Activated T-cell treated with anti-CD3 and anti-CD28 coated beads, Interleukin-2, amount 50 U/mL, for 4 hours (primary cell): ENCODE results near the gene PITPNB. TPM values are rescaled to one million over a fixed set of nuclear protein-coding genes. Genes with fewer than 3 reads are reported as not detected.
A peak's percentile ranks its signal among the peaks of the same experiment; 100 is the strongest.

Experiments used
- ATAC-seq, 2 donors: fragments of 200-7000 bp; cut with Tn5 transposase; one replicate each; pipeline ENCODE4 v1.10.0; 2021
- DNase-seq: peaks from one replicate; pipeline ENCODE4 v3.0.0-alpha.2; 2020
- H3K27me3 Mint-ChIP-seq: one replicate; pipeline ENCODE4 v1.8.0; 2021; ENCODE audit warnings: low read depth, mixed read lengths
- H3K36me3 Mint-ChIP-seq: one replicate; pipeline ENCODE4 v1.8.0; 2022; ENCODE audit warnings: mixed read lengths; ENCODE audit not compliant: insufficient read depth
- H3K4me1 Mint-ChIP-seq: one replicate; pipeline ENCODE4 v1.8.0; 2021; ENCODE audit warnings: low read depth, mixed read lengths
- H3K4me3 Mint-ChIP-seq: one replicate; pipeline ENCODE4 v1.8.0; 2021; ENCODE audit warnings: mild to moderate bottlenecking, moderate library complexity, mixed read lengths
- H3K9me3 Mint-ChIP-seq: one replicate; pipeline ENCODE4 v1.8.0; 2021; ENCODE audit warnings: mixed read lengths
- total RNA-seq, 3 donors: library from RNA; stranded (reverse); gene quantifications; one replicate each; pipeline ENCODE4 v1.2.1, GENCODE V29; 2021

Gene PITPNB
- total RNA-seq, 3 donors from 2014 or later: 134 to 151 (median 149) TPM

- Mint-ChIP-seq H3K36me3 (peaks cover 49% of the 10 kb centered on the region), H3K4me3 (no peak overlapping the region), H3K4me1 (peaks cover 49% of the 10 kb centered on the region), H3K9me3 (no peaks in the 10 kb centered on the region), H3K27me3 (no peaks in the 10 kb centered on the region)
- ATAC-seq (peak; percentile 92 to 93), DNase-seq (no peak)
These were observed 15.1 kb downstream of the PITPNB start for GRCh38 chr22:27903805-27904473.

- Mint-ChIP-seq H3K4me3 (no peak overlapping the region), H3K36me3 (peaks cover 44% of the 10 kb centered on the region), H3K27me3 (no peaks in the 10 kb centered on the region), H3K9me3 (no peaks in the 10 kb centered on the region), H3K4me1 (peaks cover 41% of the 10 kb centered on the region)
- ATAC-seq: no peak
- DNase-seq: no peak
These were observed 18.9 kb downstream of the PITPNB start for GRCh38 chr22:27900153-27900552.

- Mint-ChIP-seq H3K36me3 (peaks cover 53% of the 10 kb centered on the region), H3K4me1 (peaks cover 15% of the 10 kb centered on the region), H3K9me3 (no peaks in the 10 kb centered on the region), H3K4me3 (no peak overlapping the region), H3K27me3 (no peaks in the 10 kb centered on the region)
- DNase-seq (no peak), ATAC-seq (no peak)
These were observed 22.8 kb downstream of the PITPNB start for GRCh38 chr22:27896245-27896644.

DNA sequence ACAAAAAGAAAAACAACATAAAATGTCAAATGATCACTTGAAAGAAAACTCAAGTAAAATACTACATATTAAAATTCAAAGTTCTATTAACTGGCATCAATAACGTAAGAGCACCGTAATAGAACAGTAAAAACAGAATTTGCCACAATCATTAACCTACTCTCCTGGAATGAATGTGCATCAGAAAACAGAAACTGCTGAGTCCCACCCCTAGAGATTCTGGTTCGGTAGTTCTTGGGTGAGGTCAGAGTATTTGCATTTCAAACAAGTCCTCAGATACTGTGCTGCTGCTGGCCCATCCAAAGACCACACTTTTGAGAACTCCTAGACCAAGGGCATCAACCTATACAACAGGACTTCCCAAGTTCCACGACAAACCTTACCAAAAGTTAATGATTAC, 23.5 kb downstream of the PITPNB start:
- Mint-ChIP-seq H3K4me1 (peaks cover 12% of the 10 kb centered on the region), H3K36me3 (peaks cover 50% of the 10 kb centered on the region), H3K4me3 (no peak overlapping the region), H3K9me3 (no peaks in the 10 kb centered on the region), H3K27me3 (no peaks in the 10 kb centered on the region)
- no peak for DNase-seq
- no peak for ATAC-seq

GRCh38 chr22:27892811-27893210, 26.2 kb downstream of the PITPNB start:
- H3K4me3 Mint-ChIP-seq: no peak overlapping the region
- peaks cover 61% of the 10 kb centered on the region for H3K36me3 Mint-ChIP-seq
- H3K27me3 Mint-ChIP-seq: no peaks in the 10 kb centered on the region
- ATAC-seq (no peak), DNase-seq (no peak)
- H3K9me3 Mint-ChIP-seq: no peaks in the 10 kb centered on the region
- H3K4me1 Mint-ChIP-seq: peaks cover 10% of the 10 kb centered on the region

DNA sequence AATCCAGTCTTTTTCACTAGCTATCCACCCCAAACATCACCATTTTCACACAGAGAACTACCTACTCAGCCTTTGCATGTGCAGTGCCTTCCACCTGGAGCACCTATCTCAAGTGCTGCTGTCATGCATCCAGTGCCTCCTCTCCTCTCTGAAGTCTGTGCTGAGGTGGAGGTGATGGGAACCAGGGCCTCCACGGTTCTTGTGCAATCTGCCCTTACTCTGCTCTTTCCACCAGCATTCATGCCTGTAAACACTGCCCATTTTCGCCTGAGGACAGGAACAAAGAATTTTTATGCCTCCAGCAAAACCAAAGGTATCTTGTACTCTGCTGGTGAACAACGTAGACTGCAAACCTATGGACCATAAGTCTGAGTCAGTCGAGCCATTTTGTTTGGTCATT, 27.0 kb downstream of the PITPNB start:
- H3K4me1 Mint-ChIP-seq: peaks cover 10% of the 10 kb centered on the region
- DNase-seq (no peak), ATAC-seq (no peak)
- peaks cover 59% of the 10 kb centered on the region for H3K36me3 Mint-ChIP-seq
- H3K9me3 Mint-ChIP-seq: no peaks in the 10 kb centered on the region
- H3K4me3 Mint-ChIP-seq: no peak overlapping the region
- no peaks in the 10 kb centered on the region for H3K27me3 Mint-ChIP-seq

DNA sequence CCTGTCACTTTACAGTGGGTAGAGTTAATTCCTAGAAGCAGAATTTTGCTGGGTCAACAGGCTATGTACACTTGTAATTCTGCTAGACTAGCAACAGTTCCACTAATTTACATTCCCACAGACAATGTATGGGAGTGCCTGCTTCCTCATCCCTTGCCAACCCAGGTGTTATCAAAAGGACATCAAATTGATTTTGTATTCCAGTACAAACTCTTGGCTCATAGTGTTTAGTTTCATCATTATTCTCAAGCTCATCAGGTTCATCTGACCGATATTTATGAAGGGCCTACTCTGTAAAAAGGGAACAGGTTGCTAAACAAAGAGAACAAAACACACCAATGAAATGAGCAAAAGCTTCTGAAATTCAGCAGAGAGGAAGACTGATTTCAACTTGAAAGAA, 30.7 kb downstream of the PITPNB start:
- no peak overlapping the region for H3K4me3 Mint-ChIP-seq
- peaks cover 52% of the 10 kb centered on the region for H3K36me3 Mint-ChIP-seq
- ATAC-seq (no peak), DNase-seq (no peak)
- H3K4me1 Mint-ChIP-seq: peaks cover 2% of the 10 kb centered on the region
- no peaks in the 10 kb centered on the region for H3K27me3 Mint-ChIP-seq
- H3K9me3 Mint-ChIP-seq: no peaks in the 10 kb centered on the region

DNA sequence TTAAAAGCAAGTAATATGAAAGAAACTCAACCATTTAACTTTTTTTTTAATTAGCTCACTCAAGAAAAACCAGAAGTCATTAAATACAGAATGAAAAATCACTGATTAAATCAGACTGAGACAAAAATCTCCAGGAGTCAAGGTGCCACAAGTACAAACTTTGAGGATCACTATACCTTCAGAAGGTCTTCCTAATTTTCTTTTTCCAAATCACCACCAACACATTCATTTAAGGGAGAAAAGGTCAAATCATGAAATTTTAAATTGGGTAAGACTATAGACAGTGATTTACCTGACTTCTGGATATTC, 32.3 kb downstream of the PITPNB start:
- H3K9me3 Mint-ChIP-seq: no peaks in the 10 kb centered on the region
- peaks cover 39% of the 10 kb centered on the region for H3K36me3 Mint-ChIP-seq

GRCh38 chr22:27885977-27886842, 32.8 kb downstream of the PITPNB start:
- Mint-ChIP-seq H3K36me3 (peaks cover 36% of the 10 kb centered on the region), H3K4me1 (peaks cover 2% of the 10 kb centered on the region), H3K27me3 (no peaks in the 10 kb centered on the region), H3K9me3 (no peaks in the 10 kb centered on the region), H3K4me3 (no peak overlapping the region)
- ATAC-seq: peak in 1 of 2 donors; percentile 18
- DNase-seq: peak; percentile 41

More for the DNA sequence above, 32.3 kb downstream of the PITPNB start:
- H3K27me3 Mint-ChIP-seq: no peaks in the 10 kb centered on the region
- H3K4me1 Mint-ChIP-seq: peaks cover 2% of the 10 kb centered on the region
- H3K4me3 Mint-ChIP-seq: no peak overlapping the region
- DNase-seq (no peak), ATAC-seq (no peak)

- Mint-ChIP-seq H3K36me3 (peaks cover 27% of the 10 kb centered on the region), H3K9me3 (no peaks in the 10 kb centered on the region), H3K4me3 (no peak overlapping the region), H3K27me3 (no peaks in the 10 kb centered on the region), H3K4me1 (peaks cover 6% of the 10 kb centered on the region)
- DNase-seq (no peak), ATAC-seq (no peak)
These were observed 35.3 kb downstream of the PITPNB start for GRCh38 chr22:27883656-27884350.

DNA sequence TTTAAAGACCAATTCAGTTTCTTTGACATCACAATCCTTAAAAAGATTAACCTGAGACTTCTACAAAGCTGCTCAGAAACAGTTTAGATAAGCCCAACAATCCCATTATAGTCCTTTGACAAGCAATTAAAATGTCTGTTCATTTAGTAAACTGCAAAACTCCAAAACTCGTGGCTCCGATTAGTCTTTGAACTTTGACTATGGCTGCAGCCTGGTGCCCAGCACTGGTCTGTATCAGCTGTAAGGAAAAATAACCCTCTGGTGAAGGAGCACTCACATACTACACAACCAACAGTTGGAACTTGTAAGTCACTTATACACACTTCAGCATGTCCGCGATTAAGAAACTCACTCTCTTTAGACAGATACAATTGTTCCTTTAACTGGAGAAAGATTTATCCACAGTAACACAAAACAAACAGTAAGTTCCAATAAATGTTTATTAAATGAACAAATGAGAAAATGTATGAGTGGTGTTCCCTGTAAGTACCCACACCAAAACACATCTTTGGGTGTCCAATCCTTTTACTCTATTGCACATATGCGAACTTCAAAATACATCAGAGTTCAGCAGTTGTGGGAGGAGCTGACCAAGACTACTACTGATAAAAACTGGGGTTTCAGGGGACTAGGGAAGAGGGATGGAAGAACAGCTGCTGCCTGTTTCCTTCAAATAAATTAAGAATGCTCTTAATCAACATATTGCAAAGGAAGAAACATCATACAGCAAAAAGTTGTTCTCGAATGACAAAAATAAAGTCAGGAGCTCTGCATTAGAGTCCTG, 36.4 kb downstream of the PITPNB start:
- no peaks in the 10 kb centered on the region for H3K9me3 Mint-ChIP-seq
- DNase-seq (no peak), ATAC-seq (no peak)
- peaks cover 17% of the 10 kb centered on the region for H3K36me3 Mint-ChIP-seq
- no peaks in the 10 kb centered on the region for H3K27me3 Mint-ChIP-seq
- H3K4me3 Mint-ChIP-seq: no peak overlapping the region
- peaks cover 14% of the 10 kb centered on the region for H3K4me1 Mint-ChIP-seq

- Mint-ChIP-seq H3K4me3 (no peak overlapping the region), H3K36me3 (peaks cover 16% of the 10 kb centered on the region), H3K4me1 (peaks cover 23% of the 10 kb centered on the region), H3K27me3 (no peaks in the 10 kb centered on the region), H3K9me3 (no peaks in the 10 kb centered on the region)
- no peak for DNase-seq
- ATAC-seq: no peak
These were observed 37.6 kb downstream of the PITPNB start for GRCh38 chr22:27881421-27881820.

- peak in 1 of 2 donors; percentile 41 for ATAC-seq
- H3K36me3 Mint-ChIP-seq: peaks cover 15% of the 10 kb centered on the region
- peaks cover 28% of the 10 kb centered on the region for H3K4me1 Mint-ChIP-seq
- H3K4me3 Mint-ChIP-seq: no peak overlapping the region
- no peaks in the 10 kb centered on the region for H3K27me3 Mint-ChIP-seq
- no peaks in the 10 kb centered on the region for H3K9me3 Mint-ChIP-seq
- no peak for DNase-seq
These were observed 38.2 kb downstream of the PITPNB start for GRCh38 chr22:27880778-27881394.

GRCh38 chr22:27879923-27880322, 39.1 kb downstream of the PITPNB start:
- Mint-ChIP-seq H3K9me3 (no peaks in the 10 kb centered on the region), H3K36me3 (peaks cover 14% of the 10 kb centered on the region), H3K4me3 (no peak overlapping the region), H3K27me3 (no peaks in the 10 kb centered on the region), H3K4me1 (peaks cover 35% of the 10 kb centered on the region)
- DNase-seq: no peak
- peak in 1 of 2 donors; percentile 51 for ATAC-seq
